Esophagus squamous epithelium (tissue), 5 donors: Measurements from ENCODE around the gene HIPK2. TPM values are rescaled to one million over a fixed set of nuclear protein-coding genes. Genes with fewer than 3 reads are reported as not detected.

ENCODE experiments used
- DNase-seq: peaks from one replicate; lab custom pipeline; 2025; lab: John Stamatoyannopoulos, UW
- H3K27ac ChIP-seq, 4 donors: fragments of 200-600 bp; sonication (generic); one replicate each; pipeline ENCODE4 v1.5.1; 2016 to 2019; ENCODE audit warnings: mild to moderate bottlenecking in 1 of 4
- H3K27me3 ChIP-seq, 4 donors: fragments of 200-600 bp; sonication (generic); 1 replicate in 3 of 4; 2 replicates in 1 of 4; pipeline versions ENCODE4 v1.5.1 to v1.6.0; 2017 to 2021; ENCODE audit warnings: antibody characterized with exemption in 1 of 4
- H3K36me3 ChIP-seq, 3 donors: fragments of 200-600 bp; sonication (generic); one replicate each; pipeline ENCODE4 v1.5.1; 2016 to 2019
- H3K4me1 ChIP-seq, 3 donors: fragments of 200-600 bp; sonication (generic); one replicate each; pipeline ENCODE4 v1.5.1; 2017 to 2019
- H3K4me3 ChIP-seq, 4 donors: fragments of 200-600 bp; sonication (generic); 1 replicate in 3 of 4; 2 replicates in 1 of 4; pipeline ENCODE4 v1.5.1; 2016 to 2019; ENCODE audit warnings: mild to moderate bottlenecking in 2 of 4, moderate library complexity in 1 of 4
- H3K9me3 ChIP-seq, 3 donors: fragments of 200-600 bp; sonication (generic); one replicate each; pipeline ENCODE4 v1.5.1; 2016 to 2019
- CTCF ChIP-seq, 6 experiments: fragments of 450-650 bp in 4 of 6; fragments of 200-600 bp in 2 of 6; sonication (generic) in 2 of 6; IDR thresholded peaks; one replicate each; pipeline ENCODE4 v1.5.1; 2016 to 2019; ENCODE audit warnings: antibody characterized with exemption in 6 of 6, mild to moderate bottlenecking in 4 of 6, moderate library complexity in 4 of 6
- POLR2A ChIP-seq, 4 donors: fragments of 450-650 bp; IDR thresholded peaks; one replicate each; pipeline ENCODE4 v1.6.1; 2017; ENCODE audit warnings: antibody characterized with exemption in 4 of 4, mild to moderate bottlenecking in 4 of 4, moderate library complexity in 3 of 4
- whole genome bisulfite sequencing, 2 donors: methylation state at CpG; one replicate each; pipeline ENCODE4 v1.1.5; 2018; 5-methylcytosine and 5-hydroxymethylcytosine counted together
- intact Hi-C: fragments of 100-400 bp; cut with DNase I; formaldehyde crosslinking; loops from one replicate; pipeline ENCODE4 v1.15.0; 2022
- total RNA-seq, 4 donors: library from RNA; depleted of rRNA; stranded (reverse); fragments of >200 nt; gene quantifications; one replicate each; pipeline ENCODE4 v1.1.0, GENCODE V29; 2016
- donor health status: DM: yes; HTN: yes; CAD: no.

The HIPK2 gene
- total RNA-seq, 4 donors from 2014 or later = 17.8 to 37.9 (median 29.3) TPM

- TF ChIP-seq CTCF (IDR thresholded peaks at IDR 0.05) (no peak), POLR2A (IDR thresholded peaks at IDR 0.05) (no peak)
- Histone ChIP-seq H3K27ac (no peak overlapping the region), H3K27me3 (no peaks in the 10 kb centered on the region), H3K36me3 (peaks cover 11 to 66% (median 13%) of the 10 kb centered on the region in 3 donors), H3K9me3 (no peaks in the 10 kb centered on the region), H3K4me1 (no peaks in the 10 kb centered on the region), H3K4me3 (no peak overlapping the region)
- 96% methylated on average over 6 to 7 of the region's 7 CpGs for WGBS, 2 donors
- intact Hi-C loops = no loop called here
- DNase-seq = no peak
Measured at GRCh38 chr7:139634087-139634486, 143.7 kb downstream of the HIPK2 start.

GRCh38 chr7:139631520-139632031, 146.2 kb downstream of the HIPK2 start:
- 91% methylated on average over 5 of the region's 5 CpGs for WGBS, 2 donors
- H3K27me3 ChIP-seq = no peaks in the 10 kb centered on the region
- H3K27ac ChIP-seq = no peak overlapping the region
- H3K9me3 ChIP-seq = no peaks in the 10 kb centered on the region
- H3K4me3 ChIP-seq = no peak overlapping the region
- H3K4me1 ChIP-seq = no peaks in the 10 kb centered on the region
- no peak for DNase-seq
- no peak for TF ChIP-seq POLR2A (IDR thresholded peaks at IDR 0.05)
- no peak for TF ChIP-seq CTCF (IDR thresholded peaks at IDR 0.05)
- intact Hi-C loops = no loop called here
- H3K36me3 ChIP-seq = peaks cover 18 to 82% (median 20%) of the 10 kb centered on the region in 3 donors

GRCh38 chr7:139630643-139631519, 146.9 kb downstream of the HIPK2 start:
- no peaks in the 10 kb centered on the region for H3K9me3 ChIP-seq

GRCh38 chr7:139629392-139630082, 148.3 kb downstream of the HIPK2 start:
- H3K27ac ChIP-seq = no peak overlapping the region
- peaks cover 34 to 86% (median 35%) of the 10 kb centered on the region in 3 donors for H3K36me3 ChIP-seq
- no peak for DNase-seq
- H3K4me1 ChIP-seq = no peaks in the 10 kb centered on the region
- H3K27me3 ChIP-seq = no peaks in the 10 kb centered on the region
- no peaks in the 10 kb centered on the region for H3K9me3 ChIP-seq
- TF ChIP-seq CTCF (IDR thresholded peaks at IDR 0.05) (no peak), POLR2A (IDR thresholded peaks at IDR 0.05) (no peak)
- WGBS, 2 donors = 85 to 96% methylated on average over 4 of the region's 4 CpGs
- no peak overlapping the region for H3K4me3 ChIP-seq
- intact Hi-C loops = no loop called here

More at GRCh38 chr7:139630643-139631519, 146.9 kb downstream of the HIPK2 start:
- H3K27ac ChIP-seq = no peak overlapping the region
- H3K27me3 ChIP-seq = no peaks in the 10 kb centered on the region
- no peak for DNase-seq
- H3K36me3 ChIP-seq = peaks cover 24 to 85% (median 27%) of the 10 kb centered on the region in 3 donors
- intact Hi-C loops = no loop called here
- no peak overlapping the region for H3K4me3 ChIP-seq
- no peaks in the 10 kb centered on the region for H3K4me1 ChIP-seq
- WGBS, 2 donors = 81 to 92% methylated on average over 11 to 14 of the region's 19 CpGs
- TF ChIP-seq POLR2A (IDR thresholded peaks at IDR 0.05) (no peak), CTCF (IDR thresholded peaks at IDR 0.05) (no peak)
